Upper lobe of right lung (tissue), 1 donor: ENCODE measurements around the gene ADAMTSL3. TPM values are rescaled to one million over a fixed set of nuclear protein-coding genes. Genes with fewer than 3 reads are reported as not detected.

Source experiments
- ATAC-seq: fragments of 200-7000 bp; cut with Tn5 transposase; one replicate; pipeline ENCODE4 v1.9.1; 2020; ENCODE audit warnings: mild to moderate bottlenecking, moderate library complexity
- DNase-seq: peaks from one replicate; pipeline ENCODE4 v3.0.0-alpha.2; 2020
- H3K27ac ChIP-seq: fragments of 200-600 bp; one replicate; pipeline ENCODE4 v1.8.0; 2022
- H3K27me3 ChIP-seq: fragments of 200-600 bp; one replicate; pipeline ENCODE4 v1.8.0; 2022; ENCODE audit warnings: mild to moderate bottlenecking
- H3K36me3 ChIP-seq: fragments of 200-600 bp; one replicate; pipeline ENCODE4 v1.8.0; 2022
- H3K4me1 ChIP-seq: fragments of 200-600 bp; one replicate; pipeline ENCODE4 v1.8.0; 2022
- H3K4me3 ChIP-seq: fragments of 200-600 bp; one replicate; pipeline ENCODE4 v1.8.0; 2022; ENCODE audit warnings: mild to moderate bottlenecking
- H3K9me3 ChIP-seq: fragments of 200-600 bp; one replicate; pipeline ENCODE4 v1.8.0; 2022
- intact Hi-C: fragments of 100-400 bp; cut with DNase I; formaldehyde crosslinking; loops from one replicate; pipeline ENCODE4 v1.11.0; 2022
- total RNA-seq: library from RNA; stranded (reverse); fragmentation: NEBNext Ultra II Directional; extraction: Animal tissue kit (Norgen Biotek cat#: 25700); gene quantifications from one replicate; pipeline ENCODE4 v1.2.1, GENCODE V29; 2021
- TF ChIP-seq, protein P1 (sequence below): fragments of 200-600 bp; IDR thresholded peaks from one replicate; pipeline ENCODE4 v1.8.0; 2022; ENCODE audit warnings: antibody characterized with exemption
- donor health status: DM: no; HTN: yes; CAD: no; lungs with severe emphysema.

ADAMTSL3 gene
- total RNA-seq, 1 donor from 2014 or later: 26.2 TPM

- TF ChIP-seq, protein P1, sequence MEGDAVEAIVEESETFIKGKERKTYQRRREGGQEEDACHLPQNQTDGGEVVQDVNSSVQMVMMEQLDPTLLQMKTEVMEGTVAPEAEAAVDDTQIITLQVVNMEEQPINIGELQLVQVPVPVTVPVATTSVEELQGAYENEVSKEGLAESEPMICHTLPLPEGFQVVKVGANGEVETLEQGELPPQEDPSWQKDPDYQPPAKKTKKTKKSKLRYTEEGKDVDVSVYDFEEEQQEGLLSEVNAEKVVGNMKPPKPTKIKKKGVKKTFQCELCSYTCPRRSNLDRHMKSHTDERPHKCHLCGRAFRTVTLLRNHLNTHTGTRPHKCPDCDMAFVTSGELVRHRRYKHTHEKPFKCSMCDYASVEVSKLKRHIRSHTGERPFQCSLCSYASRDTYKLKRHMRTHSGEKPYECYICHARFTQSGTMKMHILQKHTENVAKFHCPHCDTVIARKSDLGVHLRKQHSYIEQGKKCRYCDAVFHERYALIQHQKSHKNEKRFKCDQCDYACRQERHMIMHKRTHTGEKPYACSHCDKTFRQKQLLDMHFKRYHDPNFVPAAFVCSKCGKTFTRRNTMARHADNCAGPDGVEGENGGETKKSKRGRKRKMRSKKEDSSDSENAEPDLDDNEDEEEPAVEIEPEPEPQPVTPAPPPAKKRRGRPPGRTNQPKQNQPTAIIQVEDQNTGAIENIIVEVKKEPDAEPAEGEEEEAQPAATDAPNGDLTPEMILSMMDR: no peak
- Histone ChIP-seq H3K27ac (no peak overlapping the region), H3K36me3 (no peaks in the 10 kb centered on the region), H3K9me3 (no peaks in the 10 kb centered on the region), H3K4me3 (no peak overlapping the region), H3K4me1 (no peaks in the 10 kb centered on the region), H3K27me3 (no peaks in the 10 kb centered on the region)
- ATAC-seq (no peak), DNase-seq (no peak)
- intact Hi-C loops: no loop called here
Measured at GRCh38 chr15:83947156-83947555, 293.2 kb downstream of the ADAMTSL3 start.

DNA sequence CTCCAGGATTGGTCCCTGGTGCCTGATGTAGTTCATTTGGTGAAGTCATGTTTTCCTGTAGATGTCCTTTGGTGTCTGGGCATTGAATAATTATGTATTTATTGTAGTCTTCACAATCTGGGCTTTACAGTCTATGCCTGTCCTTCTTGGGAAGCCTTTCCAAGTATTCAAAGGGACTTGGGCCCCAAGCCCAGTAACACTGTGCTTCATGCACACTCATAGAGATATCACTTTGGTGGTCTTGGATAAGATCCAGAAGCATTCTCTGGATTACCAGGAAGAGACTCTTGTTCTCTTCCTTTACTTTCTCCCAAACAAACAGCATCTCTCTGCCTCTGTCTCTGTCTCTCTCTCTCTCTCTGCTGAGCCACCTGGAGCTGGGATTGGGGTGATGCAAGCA, 300.6 kb downstream of the ADAMTSL3 start:
- Histone ChIP-seq H3K36me3 (no peaks in the 10 kb centered on the region), H3K27ac (no peak overlapping the region), H3K4me3 (no peak overlapping the region), H3K9me3 (no peaks in the 10 kb centered on the region), H3K4me1 (no peaks in the 10 kb centered on the region), H3K27me3 (no peaks in the 10 kb centered on the region)
- TF ChIP-seq, protein P1: no peak
- intact Hi-C loops: no loop called here
- no peak for DNase-seq
- no peak for ATAC-seq

DNA sequence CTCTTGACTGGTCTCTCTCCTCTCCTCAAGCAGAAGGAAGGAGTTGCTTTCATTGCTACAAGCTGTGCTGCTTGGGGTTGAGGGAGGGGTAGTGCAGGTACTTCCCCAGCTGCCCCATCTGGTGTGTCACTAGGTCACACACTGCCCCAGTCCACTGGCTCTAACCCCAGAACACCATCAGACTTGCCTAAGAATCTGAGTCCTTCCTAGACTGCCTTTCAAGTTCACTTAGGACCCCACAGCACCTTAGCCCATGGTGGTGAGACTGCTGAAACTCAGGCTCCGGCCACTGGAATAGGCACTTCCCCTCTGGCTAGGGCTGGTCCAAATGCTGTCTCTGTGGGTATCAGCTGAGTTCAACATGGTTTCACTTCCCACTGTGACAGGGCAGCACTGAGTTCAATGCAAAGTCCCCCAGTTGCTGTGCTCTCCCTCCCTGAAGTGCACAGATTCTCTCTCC, 301.9 kb downstream of the ADAMTSL3 start:
- H3K27me3 ChIP-seq: no peaks in the 10 kb centered on the region
- no peaks in the 10 kb centered on the region for H3K4me1 ChIP-seq
- no peak overlapping the region for H3K27ac ChIP-seq
- intact Hi-C loops: no loop called here
- no peaks in the 10 kb centered on the region for H3K36me3 ChIP-seq
- H3K9me3 ChIP-seq: no peaks in the 10 kb centered on the region
- TF ChIP-seq, protein P1: no peak
- H3K4me3 ChIP-seq: no peak overlapping the region
- ATAC-seq (peak; percentile 50), DNase-seq (no peak)

DNA sequence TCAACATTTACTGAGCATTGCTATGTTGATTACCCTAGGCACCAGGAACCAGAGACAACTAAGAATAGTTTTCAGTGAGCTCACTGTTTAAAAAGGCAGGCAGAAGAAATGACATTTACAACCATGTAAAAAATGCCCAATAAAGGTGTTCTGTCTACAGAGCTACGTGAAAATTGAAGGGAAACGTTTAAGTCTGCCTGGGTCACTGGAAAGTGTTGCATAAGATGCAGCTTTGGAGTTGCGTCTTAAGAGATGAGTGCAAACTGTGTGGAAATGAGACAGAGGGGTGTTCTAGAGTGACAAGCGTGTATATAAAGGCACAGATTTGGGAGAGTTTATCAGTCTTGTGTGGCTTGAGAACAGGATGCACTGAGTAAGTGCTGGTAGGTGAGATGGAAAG, 303.0 kb downstream of the ADAMTSL3 start:
- H3K4me1 ChIP-seq: no peaks in the 10 kb centered on the region
- TF ChIP-seq, protein P1: no peak
- no peak for DNase-seq
- no peaks in the 10 kb centered on the region for H3K36me3 ChIP-seq
- intact Hi-C loops: no loop called here
- H3K27me3 ChIP-seq: no peaks in the 10 kb centered on the region
- no peaks in the 10 kb centered on the region for H3K9me3 ChIP-seq
- H3K4me3 ChIP-seq: no peak overlapping the region
- ATAC-seq: no peak
- no peak overlapping the region for H3K27ac ChIP-seq

DNA sequence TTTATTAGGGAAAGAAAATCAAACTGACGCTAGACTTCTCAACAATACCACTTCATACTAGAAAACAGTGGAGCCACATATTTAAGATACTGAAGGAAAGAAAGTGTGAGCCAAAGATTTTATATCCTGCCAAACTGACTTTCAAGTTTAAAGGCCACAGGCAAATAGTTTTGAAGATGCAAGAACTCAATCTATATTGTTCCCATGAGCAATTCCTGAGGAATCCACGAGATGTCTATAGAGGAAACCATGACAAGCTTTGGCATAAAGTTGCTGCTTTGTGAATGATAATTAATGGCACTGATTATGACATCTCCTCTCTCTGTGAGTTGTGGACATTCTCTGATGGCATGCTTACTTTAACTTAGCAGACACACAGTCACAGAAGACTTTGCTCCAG, 305.6 kb downstream of the ADAMTSL3 start:
- Histone ChIP-seq H3K4me1 (no peaks in the 10 kb centered on the region), H3K36me3 (no peaks in the 10 kb centered on the region), H3K9me3 (no peaks in the 10 kb centered on the region), H3K27ac (no peak overlapping the region), H3K4me3 (no peak overlapping the region), H3K27me3 (no peaks in the 10 kb centered on the region)
- no peak for DNase-seq
- TF ChIP-seq, protein P1: no peak
- intact Hi-C loops: no loop called here
- ATAC-seq: no peak

- intact Hi-C loops: no loop called here
- Histone ChIP-seq H3K36me3 (no peaks in the 10 kb centered on the region), H3K4me1 (no peaks in the 10 kb centered on the region), H3K9me3 (no peaks in the 10 kb centered on the region), H3K27me3 (no peaks in the 10 kb centered on the region), H3K4me3 (no peak overlapping the region), H3K27ac (no peak overlapping the region)
- ATAC-seq (no peak), DNase-seq (no peak)
- TF ChIP-seq, protein P1: no peak
Measured at GRCh38 chr15:83960192-83960829, 306.4 kb downstream of the ADAMTSL3 start.
